CD4-positive, alpha-beta memory T cell (primary cell): Measurements from ENCODE around the gene IL1RAPL2. TPM values are rescaled to one million over a fixed set of nuclear protein-coding genes. Genes with fewer than 3 reads are reported as not detected.

ENCODE experiments used
- CTCF ChIA-PET: fragments of 350-600 bp; sonication (Branson Sonifier 250); formaldehyde crosslinking; loops from one replicate; lab custom pipeline; 2021; ENCODE audit warnings: inconsistent platforms; ENCODE audit not compliant: partially characterized antibody; lab: Charles Lee
- POLR2A ChIA-PET: fragments of 350-600 bp; sonication (Branson Sonifier 250); formaldehyde crosslinking; loops from one replicate; lab custom pipeline; 2021; ENCODE audit not compliant: partially characterized antibody; lab: Charles Lee
- DNase-seq, 5 donors: peaks; one replicate each; pipeline versions ENCODE4 v3.0.0 to v3.0.0-alpha.2; 2020 to 2022; ENCODE audit warnings: mixed read lengths in 1 of 5
- H3K27ac ChIP-seq: one replicate; pipeline ENCODE4 v1.7.0; 2013; ENCODE audit warnings: low read depth, low read length
- H3K27me3 ChIP-seq: 2 replicates; pipeline ENCODE4 v1.7.0; 2013; ENCODE audit warnings: mild to moderate bottlenecking, low read length, moderate library complexity; ENCODE audit not compliant: insufficient read depth
- H3K36me3 ChIP-seq: 2 replicates; pipeline ENCODE4 v1.7.0; 2013; ENCODE audit warnings: mild to moderate bottlenecking, low read length, moderate library complexity; ENCODE audit not compliant: insufficient read depth
- H3K4me1 ChIP-seq: 2 replicates; pipeline ENCODE4 v1.7.0; 2013; ENCODE audit warnings: mild to moderate bottlenecking, low read length, moderate library complexity; ENCODE audit not compliant: insufficient read depth
- H3K4me3 ChIP-seq, 2 donors: one replicate each; pipeline ENCODE4 v1.7.0; 2013; ENCODE audit warnings: low read length in 2 of 2, mild to moderate bottlenecking in 1 of 2
- H3K9me3 ChIP-seq, 2 donors: one replicate each; pipeline ENCODE4 v1.7.0; 2013; ENCODE audit warnings: low read length in 2 of 2, control low read depth in 1 of 2; ENCODE audit not compliant: control insufficient read depth in 1 of 2
- H3K27ac Mint-ChIP-seq, 7 donors: one replicate each; pipeline ENCODE4 v1.8.0; 2020 to 2021; ENCODE audit warnings: mixed read lengths in 7 of 7, mild to moderate bottlenecking in 6 of 7, inconsistent platforms in 3 of 7, moderate library complexity in 3 of 7
- H3K27me3 Mint-ChIP-seq, 2 donors: one replicate each; pipeline ENCODE4 v1.8.0; 2020 to 2021; ENCODE audit warnings: mixed read lengths in 2 of 2
- H3K36me3 Mint-ChIP-seq, 2 donors: one replicate each; pipeline ENCODE4 v1.8.0; 2020 to 2021; ENCODE audit warnings: mixed read lengths in 2 of 2, inconsistent platforms in 1 of 2, mild to moderate bottlenecking in 1 of 2
- H3K4me1 Mint-ChIP-seq, 4 donors: one replicate each; pipeline ENCODE4 v1.8.0; 2020 to 2021; ENCODE audit warnings: mixed read lengths in 4 of 4, mild to moderate bottlenecking in 1 of 4
- H3K4me3 Mint-ChIP-seq, 8 donors: one replicate each; pipeline ENCODE4 v1.8.0; 2020 to 2021; ENCODE audit warnings: mixed read lengths in 8 of 8, mild to moderate bottlenecking in 7 of 8, moderate library complexity in 6 of 8, inconsistent platforms in 3 of 8
- H3K9me3 Mint-ChIP-seq, 8 donors: one replicate each; pipeline ENCODE4 v1.8.0; 2020 to 2021; ENCODE audit warnings: mixed read lengths in 8 of 8, mild to moderate bottlenecking in 5 of 8, inconsistent platforms in 3 of 8, moderate library complexity in 1 of 8
- intact Hi-C: fragments of 100-400 bp; cut with micrococcal nuclease; formaldehyde crosslinking; loops from one replicate; pipeline ENCODE4 v1.15.1; 2023
- polyA plus RNA-seq, 2 donors: library from polyadenylated mRNA; unstranded; fragments of 300-500 nt; fragmentation: Illumina TruSeq; gene quantifications; one replicate each; pipeline ENCODE4 v1.2.3, GENCODE V29; 2021
- total RNA-seq, 2 experiments: library from RNA; stranded (reverse); gene quantifications; one replicate each; pipeline ENCODE4 v1.2.3, GENCODE V29; 2021

The IL1RAPL2 gene
- total and polyA plus RNA-seq, 4 experiments from 2014 or later, result not detected

DNA sequence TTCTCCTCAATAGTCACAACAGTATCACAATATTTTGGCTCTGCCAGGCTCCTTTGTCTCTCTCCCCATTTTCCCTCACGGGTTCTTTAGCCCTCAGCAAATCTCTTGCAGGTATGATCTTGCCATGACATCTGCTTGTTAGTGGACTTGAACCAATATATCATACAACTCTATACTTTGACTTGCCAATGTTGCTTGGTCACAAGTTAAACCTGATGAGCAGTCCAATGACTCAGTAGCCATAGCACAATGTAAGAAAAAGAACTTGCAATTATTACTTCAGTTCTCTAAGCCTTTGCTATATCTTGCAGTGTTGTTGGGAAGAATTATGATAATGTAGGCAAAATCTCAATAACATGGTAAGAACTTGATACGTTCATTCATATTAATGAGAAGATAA is 1081.8 kb downstream of the IL1RAPL2 start:
- no peaks in the 10 kb centered on the region for H3K9me3 ChIP-seq
- Mint-ChIP-seq H3K4me3 (no peak overlapping the region), H3K9me3 (peaks cover 0 to 5% (median 0%) of the 10 kb centered on the region in 8 donors), H3K4me1 (no peaks in the 10 kb centered on the region), H3K36me3 (no peaks in the 10 kb centered on the region), H3K27me3 (no peaks in the 10 kb centered on the region), H3K27ac (no peak overlapping the region)
- intact Hi-C loops, result no loop called here
- H3K36me3 ChIP-seq, result no peaks in the 10 kb centered on the region
- no peaks in the 10 kb centered on the region for H3K4me1 ChIP-seq
- H3K27me3 ChIP-seq, result no peaks in the 10 kb centered on the region
- CTCF ChIA-PET, result no interaction called here
- no peak for DNase-seq
- no peak overlapping the region for H3K27ac ChIP-seq
- H3K4me3 ChIP-seq, result no peak overlapping the region
- POLR2A ChIA-PET, result no interaction called here

DNA sequence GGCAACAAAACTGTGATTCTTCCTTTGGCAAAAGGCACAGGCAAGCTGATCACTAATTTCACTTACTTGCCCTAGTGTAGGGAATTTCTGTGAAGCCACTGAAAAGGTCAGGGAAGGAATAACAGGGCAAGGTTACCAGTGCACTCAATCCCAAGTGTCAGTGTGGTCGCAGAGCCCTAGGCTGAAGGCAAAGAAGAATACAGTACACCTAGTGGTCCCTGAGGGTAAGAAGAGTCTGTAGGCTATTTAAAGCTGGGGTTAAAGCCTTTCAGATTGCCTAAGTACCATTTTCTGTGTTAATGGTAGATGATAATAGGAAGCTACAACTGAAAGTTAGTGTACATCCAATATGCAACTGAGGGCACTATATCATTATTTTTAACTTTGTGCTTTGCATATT is 1082.7 kb downstream of the IL1RAPL2 start:
- ChIA-PET POLR2A (no interaction called here), CTCF (no interaction called here)
- Histone ChIP-seq H3K4me3 (no peak overlapping the region), H3K4me1 (no peaks in the 10 kb centered on the region), H3K27ac (no peak overlapping the region), H3K9me3 (no peaks in the 10 kb centered on the region), H3K36me3 (no peaks in the 10 kb centered on the region), H3K27me3 (no peaks in the 10 kb centered on the region)
- intact Hi-C loops, result no loop called here
- no peaks in the 10 kb centered on the region for H3K4me1 Mint-ChIP-seq
- peak in 1 of 5 donors; percentile 5 for DNase-seq
- H3K4me3 Mint-ChIP-seq, result no peak overlapping the region
- no peaks in the 10 kb centered on the region for H3K36me3 Mint-ChIP-seq
- H3K27ac Mint-ChIP-seq, result no peak overlapping the region
- H3K9me3 Mint-ChIP-seq, result peaks cover 0 to 5% (median 0%) of the 10 kb centered on the region in 8 donors
- no peaks in the 10 kb centered on the region for H3K27me3 Mint-ChIP-seq

GRCh38 chrX:105650577-105650976 is 1084.6 kb downstream of the IL1RAPL2 start:
- ChIA-PET POLR2A (no interaction called here), CTCF (no interaction called here)
- Histone ChIP-seq H3K4me1 (no peaks in the 10 kb centered on the region), H3K36me3 (no peaks in the 10 kb centered on the region), H3K27me3 (no peaks in the 10 kb centered on the region), H3K4me3 (no peak overlapping the region), H3K27ac (no peak overlapping the region), H3K9me3 (no peaks in the 10 kb centered on the region)
- H3K27ac Mint-ChIP-seq, result no peak overlapping the region
- peaks cover 0 to 4% (median 0%) of the 10 kb centered on the region in 8 donors for H3K9me3 Mint-ChIP-seq
- H3K36me3 Mint-ChIP-seq, result no peaks in the 10 kb centered on the region
- no peaks in the 10 kb centered on the region for H3K27me3 Mint-ChIP-seq
- DNase-seq, result no peak
- H3K4me1 Mint-ChIP-seq, result no peaks in the 10 kb centered on the region
- intact Hi-C loops, result no loop called here
- no peak overlapping the region for H3K4me3 Mint-ChIP-seq

DNA sequence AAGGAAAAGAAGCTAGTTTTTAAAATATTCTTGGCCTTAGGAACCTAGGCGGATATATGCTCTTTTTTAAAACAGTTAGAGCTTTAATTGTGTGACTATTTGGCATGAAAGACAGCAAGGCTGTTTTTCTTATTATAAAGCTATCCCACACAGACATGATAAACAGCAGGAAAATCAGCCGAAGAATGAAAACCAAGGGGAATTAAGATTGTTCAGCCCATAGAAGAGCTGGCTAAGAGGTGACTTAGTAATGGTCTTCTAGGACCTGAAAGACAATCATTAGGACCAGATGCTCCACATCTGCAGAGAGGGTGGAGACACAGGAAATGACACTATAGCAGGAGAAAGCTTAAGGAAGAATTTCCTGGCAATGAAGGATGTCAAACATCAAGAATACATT is 1085.0 kb downstream of the IL1RAPL2 start:
- H3K9me3 ChIP-seq, result no peaks in the 10 kb centered on the region
- ChIA-PET POLR2A (no interaction called here), CTCF (no interaction called here)
- Mint-ChIP-seq H3K4me3 (no peak overlapping the region), H3K27ac (no peak overlapping the region), H3K36me3 (no peaks in the 10 kb centered on the region), H3K27me3 (no peaks in the 10 kb centered on the region), H3K4me1 (no peaks in the 10 kb centered on the region), H3K9me3 (peaks cover 0 to 2% (median 0%) of the 10 kb centered on the region in 8 donors)
- no peaks in the 10 kb centered on the region for H3K36me3 ChIP-seq
- no peak overlapping the region for H3K4me3 ChIP-seq
- no peak for DNase-seq
- H3K27ac ChIP-seq, result no peak overlapping the region
- H3K4me1 ChIP-seq, result no peaks in the 10 kb centered on the region
- H3K27me3 ChIP-seq, result no peaks in the 10 kb centered on the region
- intact Hi-C loops, result no loop called here

DNA sequence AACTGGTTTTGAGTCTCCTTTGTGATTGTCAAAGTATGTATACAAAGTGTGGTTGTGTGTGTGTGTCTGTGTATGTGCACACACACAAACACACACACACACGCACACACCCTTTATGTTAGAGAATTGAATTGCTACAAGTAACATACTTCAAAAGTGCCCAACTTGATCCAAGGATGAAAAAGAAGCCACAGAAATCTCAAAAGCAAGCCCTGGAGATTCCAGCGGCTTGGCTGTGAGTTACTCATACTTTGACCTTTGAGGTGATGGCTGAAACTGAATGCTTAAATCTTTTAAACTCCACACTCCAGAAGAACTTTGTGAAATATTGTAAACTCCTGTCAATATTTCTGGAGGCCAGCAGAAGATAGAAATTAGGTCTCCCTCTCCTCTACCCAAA is 1087.9 kb downstream of the IL1RAPL2 start:
- intact Hi-C loops, result no loop called here
- H3K27ac ChIP-seq, result no peak overlapping the region
- DNase-seq, result no peak
- H3K9me3 ChIP-seq, result no peaks in the 10 kb centered on the region
- H3K27me3 ChIP-seq, result no peaks in the 10 kb centered on the region
- H3K4me3 ChIP-seq, result no peak overlapping the region
- ChIA-PET POLR2A (no interaction called here), CTCF (no interaction called here)
- H3K4me3 Mint-ChIP-seq, result no peak overlapping the region
- H3K4me1 Mint-ChIP-seq, result no peaks in the 10 kb centered on the region
- H3K27me3 Mint-ChIP-seq, result no peaks in the 10 kb centered on the region
- no peak overlapping the region for H3K27ac Mint-ChIP-seq
- H3K36me3 ChIP-seq, result no peaks in the 10 kb centered on the region
- H3K36me3 Mint-ChIP-seq, result no peaks in the 10 kb centered on the region
- no peaks in the 10 kb centered on the region for H3K4me1 ChIP-seq
- H3K9me3 Mint-ChIP-seq, result peaks cover 0 to 2% (median 0%) of the 10 kb centered on the region in 8 donors

DNA sequence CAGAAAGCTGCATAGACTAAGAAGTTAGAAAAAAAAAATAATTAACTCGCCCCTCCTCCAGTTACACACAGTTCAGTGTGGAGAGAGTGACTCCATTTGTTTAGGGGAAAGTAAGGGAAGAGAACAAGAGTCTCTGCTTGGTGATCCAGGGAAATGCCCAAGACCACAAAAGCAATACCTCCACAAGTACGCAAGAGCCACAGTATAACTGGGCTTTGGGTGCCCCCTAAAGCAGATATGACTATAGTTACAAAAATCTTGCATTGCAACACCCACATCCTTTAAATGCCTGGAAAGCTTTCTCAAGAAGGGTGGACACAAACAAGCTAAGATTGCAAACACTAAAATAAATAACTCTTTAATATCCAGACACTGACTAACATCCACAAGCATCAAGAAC is 1092.1 kb downstream of the IL1RAPL2 start:
- no peaks in the 10 kb centered on the region for H3K36me3 ChIP-seq
- Mint-ChIP-seq H3K27ac (no peak overlapping the region), H3K27me3 (no peaks in the 10 kb centered on the region), H3K4me3 (no peak overlapping the region), H3K4me1 (no peaks in the 10 kb centered on the region), H3K36me3 (no peaks in the 10 kb centered on the region), H3K9me3 (peaks cover 0 to 2% (median 0%) of the 10 kb centered on the region in 8 donors)
- no peak for DNase-seq
- no peak overlapping the region for H3K27ac ChIP-seq
- no peak overlapping the region for H3K4me3 ChIP-seq
- intact Hi-C loops, result no loop called here
- no peaks in the 10 kb centered on the region for H3K27me3 ChIP-seq
- no peaks in the 10 kb centered on the region for H3K9me3 ChIP-seq
- ChIA-PET POLR2A (no interaction called here), CTCF (no interaction called here)
- no peaks in the 10 kb centered on the region for H3K4me1 ChIP-seq

GRCh38 chrX:105662248-105662647 is 1096.2 kb downstream of the IL1RAPL2 start:
- H3K27me3 Mint-ChIP-seq, result no peaks in the 10 kb centered on the region
- ChIA-PET CTCF (no interaction called here), POLR2A (no interaction called here)
- H3K9me3 ChIP-seq, result no peaks in the 10 kb centered on the region
- no peaks in the 10 kb centered on the region for H3K27me3 ChIP-seq
- no peaks in the 10 kb centered on the region for H3K4me1 ChIP-seq
- intact Hi-C loops, result no loop called here
- H3K9me3 Mint-ChIP-seq, result no peaks in the 10 kb centered on the region
- H3K4me1 Mint-ChIP-seq, result no peaks in the 10 kb centered on the region
- no peaks in the 10 kb centered on the region for H3K36me3 ChIP-seq
- no peaks in the 10 kb centered on the region for H3K36me3 Mint-ChIP-seq
- H3K27ac ChIP-seq, result no peak overlapping the region
- no peak for DNase-seq
- H3K4me3 Mint-ChIP-seq, result no peak overlapping the region
- H3K4me3 ChIP-seq, result no peak overlapping the region
- no peak overlapping the region for H3K27ac Mint-ChIP-seq

DNA sequence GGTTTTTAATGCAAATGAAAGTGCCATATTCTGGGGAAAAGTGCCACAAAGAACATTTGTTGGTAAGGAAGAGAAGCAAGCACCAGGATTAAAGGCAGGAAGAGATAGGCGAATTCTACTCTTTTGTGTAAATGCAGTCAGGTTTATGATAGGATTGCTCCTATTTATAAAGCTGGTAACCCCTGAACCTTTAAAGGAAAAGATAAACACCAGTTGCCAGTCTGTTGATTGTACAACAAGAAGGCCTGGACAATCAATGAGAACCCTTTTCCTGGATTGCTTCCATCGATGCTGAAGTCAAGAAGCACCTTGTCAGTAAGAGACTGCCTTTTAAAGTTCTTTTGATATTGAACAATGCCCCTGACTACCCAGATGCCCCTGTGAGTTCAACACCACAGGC is 1098.2 kb downstream of the IL1RAPL2 start:
- Histone ChIP-seq H3K4me3 (no peak overlapping the region), H3K9me3 (no peaks in the 10 kb centered on the region), H3K27ac (no peak overlapping the region), H3K27me3 (no peaks in the 10 kb centered on the region), H3K4me1 (no peaks in the 10 kb centered on the region), H3K36me3 (no peaks in the 10 kb centered on the region)
- Mint-ChIP-seq H3K4me1 (no peaks in the 10 kb centered on the region), H3K36me3 (no peaks in the 10 kb centered on the region), H3K4me3 (no peak overlapping the region), H3K27me3 (no peaks in the 10 kb centered on the region), H3K9me3 (no peaks in the 10 kb centered on the region), H3K27ac (no peak overlapping the region)
- POLR2A ChIA-PET, result interaction anchor here (0.7 kb wide), 1 partner anchor 251 kb away, joined by 3 read pairs; no protein-coding TSS in a partner anchor
- CTCF ChIA-PET, result no interaction called here
- DNase-seq, result no peak
- intact Hi-C loops, result no loop called here
